ENCODE data around the gene SRP9.

SRP9 gene

GRCh38 chr1:225838793-225839192 is 61.2 kb downstream of the SRP9 start:
- Histone ChIP-seq H3K36me3 (no peaks in the 10 kb centered on the region), H3K27ac (no peak overlapping the region), H3K27me3 (ENCODE audit: insufficient read depth, low read depth, severe bottlenecking) (no peaks in the 10 kb centered on the region), H3K9me3 (ENCODE audit: severe bottlenecking) (no peaks in the 10 kb centered on the region), H3K4me3 (ENCODE audit: low read depth, low read length) (no peak overlapping the region)
- no peak for TF ChIP-seq CTCF (IDR thresholded peaks at IDR 0.05; ENCODE audit: low read depth, low read length)
- DNase-seq, result no peak

Measured in WERI-Rb-1 (cell line).